PC-9 (cell line): ENCODE data around the gene SMARCA2. TPM values are rescaled to one million over a fixed set of nuclear protein-coding genes. Genes with fewer than 3 reads are reported as not detected.

ENCODE experiments used
- BruUV-seq: library from RNA; stranded (reverse); fragments of 400-500 nt; replicated peaks from 2 replicates; lab custom pipeline; 2021; lab: Mats Ljungman, UMichigan
- CTCF ChIA-PET: fragments of 300-600 bp; sonication (Branson Sonifier 250); formaldehyde crosslinking; loops from one replicate; lab custom pipeline; 2022; ENCODE audit warnings: antibody characterized with exemption; lab: Charles Lee
- POLR2A ChIA-PET: fragments of 300-600 bp; sonication (Branson Sonifier 250); formaldehyde crosslinking; loops from one replicate; lab custom pipeline; 2022; ENCODE audit warnings: antibody characterized with exemption; ENCODE audit not compliant: unreplicated experiment; lab: Charles Lee
- DNase-seq, 2 experiments: peaks; one replicate each; pipeline versions ENCODE4 v3.0.0 to v3.0.0-alpha.2; 2015 to 2022; ENCODE audit warnings: mixed read lengths in 1 of 2
- H2AFZ ChIP-seq: fragments of 200-600 bp; sonication (generic); 2 replicates; pipeline ENCODE4 v1.8.1; 2017; ENCODE audit warnings: antibody characterized with exemption
- H3F3A ChIP-seq: fragments of 200-600 bp; sonication (generic); 2 replicates; pipeline ENCODE4 v1.8.1; 2017; ENCODE audit warnings: antibody characterized with exemption, mild to moderate bottlenecking, low read depth; ENCODE audit not compliant: insufficient read depth
- H3K27ac ChIP-seq: fragments of 200-600 bp; sonication (generic); 2 replicates; pipeline ENCODE4 v1.6.1; 2016; ENCODE audit warnings: mixed run types
- H3K27me3 ChIP-seq: fragments of 200-600 bp; sonication (generic); 2 replicates; pipeline ENCODE4 v1.6.1; 2016; ENCODE audit warnings: low read depth, mixed run types; ENCODE audit not compliant: insufficient read depth
- H3K36me3 ChIP-seq: fragments of 200-600 bp; sonication (generic); 2 replicates; pipeline ENCODE4 v1.6.1; 2016; ENCODE audit warnings: low read depth, mixed run types
- H3K4me1 ChIP-seq: fragments of 200-600 bp; sonication (generic); replicated peaks from 2 replicates; pipeline ENCODE4 v1.6.1; 2016; ENCODE audit warnings: mixed run types; ENCODE audit not compliant: insufficient read depth
- H3K4me2 ChIP-seq: fragments of 200-600 bp; sonication (generic); 2 replicates; pipeline ENCODE4 v1.6.1; 2017; ENCODE audit warnings: mixed run types
- H3K4me3 ChIP-seq: fragments of 200-600 bp; sonication (generic); 2 replicates; pipeline ENCODE4 v1.6.1; 2016; ENCODE audit warnings: mixed run types
- H3K79me2 ChIP-seq: fragments of 200-600 bp; sonication (generic); 2 replicates; pipeline ENCODE4 v1.6.1; 2017; ENCODE audit warnings: low read depth, mixed run types
- H3K9me2 ChIP-seq: fragments of 200-600 bp; sonication (generic); 2 replicates; pipeline ENCODE4 v1.8.1; 2017; ENCODE audit warnings: mild to moderate bottlenecking; ENCODE audit not compliant: insufficient read depth
- H3K9me3 ChIP-seq: fragments of 200-600 bp; sonication (generic); 2 replicates; pipeline ENCODE4 v1.8.1; 2016; ENCODE audit warnings: low read depth; ENCODE audit not compliant: insufficient read depth
- H4K20me1 ChIP-seq: fragments of 200-600 bp; sonication (generic); 2 replicates; pipeline ENCODE4 v1.8.1; 2017; ENCODE audit not compliant: insufficient read depth
- CTCF ChIP-seq: fragments of 200-600 bp; sonication (generic); conservative IDR thresholded peaks from 2 replicates; pipeline ENCODE4 v1.6.1; 2017; ENCODE audit warnings: mixed run types, antibody characterized with exemption, mild to moderate bottlenecking, moderate library complexity
- EZH2 ChIP-seq: fragments of 200-600 bp; sonication (generic); IDR thresholded peaks from 2 replicates; pipeline ENCODE4 v1.8.0; 2017; ENCODE audit warnings: antibody characterized with exemption, low read depth
- intact Hi-C: fragments of 100-400 bp; cut with micrococcal nuclease; formaldehyde crosslinking; loops from one replicate; pipeline ENCODE4 v1.10.0; 2022; ENCODE audit not compliant: unreplicated experiment
- total RNA-seq: library from RNA; stranded (reverse); gene quantifications from 2 replicates; pipeline ENCODE4 v1.2.3, GENCODE V29; 2021

SMARCA2 gene
- total RNA-seq, 1 experiment from 2014 or later: 29.3 TPM

- Histone ChIP-seq H3F3A (no peaks in the 10 kb centered on the region), H3K9me3 (no peaks in the 10 kb centered on the region), H3K79me2 (no peaks in the 10 kb centered on the region), H3K4me2 (no peak overlapping the region), H3K27me3 (no peaks in the 10 kb centered on the region), H3K36me3 (no peaks in the 10 kb centered on the region), H2AFZ (no peak overlapping the region), H3K27ac (no peak overlapping the region), H3K9me2 (no peaks in the 10 kb centered on the region), H3K4me1 (no peaks in the 10 kb centered on the region), H3K4me3 (no peak overlapping the region), H4K20me1 (no peaks in the 10 kb centered on the region)
- intact Hi-C loops: no loop called here
- ChIA-PET POLR2A (no interaction called here), CTCF (no interaction called here)
- BruUV-seq: no TSS peak
- no peak for DNase-seq
- no peak for TF ChIP-seq CTCF
- TF ChIP-seq EZH2: no peak
Measured at GRCh38 chr9:1969898-1970297, 45.2 kb upstream of the SMARCA2 start.

GRCh38 chr9:1972672-1973071 is 42.5 kb upstream of the SMARCA2 start:
- no peaks in the 10 kb centered on the region for H3K36me3 ChIP-seq
- H3K4me1 ChIP-seq: no peaks in the 10 kb centered on the region
- H3K27me3 ChIP-seq: no peaks in the 10 kb centered on the region
- ChIA-PET POLR2A (no interaction called here), CTCF (no interaction called here)
- H3K4me3 ChIP-seq: no peak overlapping the region
- H4K20me1 ChIP-seq: no peaks in the 10 kb centered on the region
- no peak overlapping the region for H2AFZ ChIP-seq
- H3K27ac ChIP-seq: no peak overlapping the region
- H3K4me2 ChIP-seq: no peak overlapping the region
- H3K9me3 ChIP-seq: no peaks in the 10 kb centered on the region
- no peaks in the 10 kb centered on the region for H3F3A ChIP-seq
- H3K79me2 ChIP-seq: no peaks in the 10 kb centered on the region
- intact Hi-C loops: no loop called here
- no peak for DNase-seq
- no peaks in the 10 kb centered on the region for H3K9me2 ChIP-seq
- TF ChIP-seq CTCF (no peak), EZH2 (no peak)
- BruUV-seq: no TSS peak

- no peak overlapping the region for H3K4me2 ChIP-seq
- intact Hi-C loops: no loop called here
- no peaks in the 10 kb centered on the region for H3K9me3 ChIP-seq
- POLR2A ChIA-PET: no interaction called here
- H3K4me1 ChIP-seq: no peaks in the 10 kb centered on the region
- no peaks in the 10 kb centered on the region for H3K9me2 ChIP-seq
- no peak overlapping the region for H2AFZ ChIP-seq
- no TSS peak for BruUV-seq
- no peaks in the 10 kb centered on the region for H3F3A ChIP-seq
- H4K20me1 ChIP-seq: no peaks in the 10 kb centered on the region
- H3K36me3 ChIP-seq: no peaks in the 10 kb centered on the region
- no peak overlapping the region for H3K4me3 ChIP-seq
- H3K27me3 ChIP-seq: no peaks in the 10 kb centered on the region
- TF ChIP-seq CTCF (no peak), EZH2 (no peak)
- CTCF ChIA-PET: no interaction called here
- H3K27ac ChIP-seq: no peak overlapping the region
- DNase-seq: no peak
- no peaks in the 10 kb centered on the region for H3K79me2 ChIP-seq
Measured at GRCh38 chr9:1977026-1977425, 38.1 kb upstream of the SMARCA2 start.
